Tracheal epithelial cell (primary cell): ENCODE measurements around the gene CCDC87. TPM values are rescaled to one million over a fixed set of nuclear protein-coding genes. Genes with fewer than 3 reads are reported as not detected.

Experiments used
- total RNA-seq: library from RNA; depleted of rRNA; stranded (reverse); fragments of >200 nt; gene quantifications from 2 replicates; pipeline ENCODE4 v1.2.1, GENCODE V29; 2014

CCDC87 gene
- 0.48 TPM in 1 of 2 replicates, not detected in the other for total RNA-seq

GRCh38 chr11:66592457-66593302, at the start of gene CCDC87, which contains the start of gene CCS:
TSS of gene CCDC87 (minus strand) at chr11:66593063. CDS start at chr11:66593015, 48 bp downstream.
TSS of gene CCS (plus strand) at chr11:66593185. CDS start at chr11:66593262, 77 bp downstream.

GRCh38 chr11:66638177-66639065, 45.6 kb upstream of the CCDC87 start, which contains the start of gene RBM4:
TSS of gene RBM4 (plus strand) at chr11:66638703. CDS start at chr11:66639712, 1,009 bp downstream.

GRCh38 chr11:66616379-66617154, 23.7 kb upstream of the CCDC87 start, which contains the start of gene RBM14:
TSS of gene RBM14 (plus strand) at chr11:66616630. CDS start at chr11:66616721, 91 bp downstream.

GRCh38 chr11:66568124-66568916, 24.5 kb downstream of the CCDC87 start, which contains the start of gene CTSF:
TSS of gene CTSF (minus strand) at chr11:66568606. CDS start at chr11:66568486, 120 bp downstream.

GRCh38 chr11:66546368-66546965, 46.4 kb downstream of the CCDC87 start, which contains the start of gene ACTN3:
TSS of gene ACTN3 (plus strand) at chr11:66546903. CDS start at chr11:66546938, 35 bp downstream.

GRCh38 chr11:66545701-66546367, 47.0 kb downstream of the CCDC87 start, which contains the start of gene ZDHHC24:
TSS of gene ZDHHC24 (minus strand) at chr11:66546048. CDS start at chr11:66546003, 45 bp downstream.

Other genes starting within 250 kb of the CCDC87 start
- gene BRMS1, start 248.0 kb downstream of the CCDC87 start, total RNA-seq: 69.1 and 82.4 TPM in 2 replicates
- gene B4GAT1, start 245.4 kb downstream of the CCDC87 start, total RNA-seq: 11.6 and 35.0 TPM in 2 replicates
- 2.2 and 3.2 TPM in 2 replicates for gene SLC29A2, start 221.3 kb downstream of the CCDC87 start, total RNA-seq
- not detected in 2 replicates for gene NPAS4, start 172.0 kb downstream of the CCDC87 start, total RNA-seq
- 34.9 and 53.7 TPM in 2 replicates for gene MRPL11, start 154.2 kb downstream of the CCDC87 start, total RNA-seq
- gene PELI3, start 126.2 kb downstream of the CCDC87 start, total RNA-seq: 16.1 and 17.7 TPM in 2 replicates
- 54.4 and 85.1 TPM in 2 replicates for gene DPP3, start 112.6 kb downstream of the CCDC87 start, total RNA-seq
- 13.0 and 16.4 TPM in 2 replicates for gene BBS1, start 82.4 kb downstream of the CCDC87 start, total RNA-seq
- 17.7 and 22.9 TPM in 2 replicates for gene ZDHHC24, start 47.0 kb downstream of the CCDC87 start, total RNA-seq
- gene ACTN3, start 46.2 kb downstream of the CCDC87 start, total RNA-seq: not detected in 2 replicates
- gene CTSF, start 24.5 kb downstream of the CCDC87 start, total RNA-seq: 3.2 and 15.9 TPM in 2 replicates
- gene CCS, start 122 bp upstream of the CCDC87 start, total RNA-seq: 23.9 and 26.5 TPM in 2 replicates
- gene RBM14, start 23.6 kb upstream of the CCDC87 start, total RNA-seq: 8.1 and 10.4 TPM in 2 replicates
- 79.5 and 91.1 TPM in 2 replicates for gene RBM4, start 45.6 kb upstream of the CCDC87 start, total RNA-seq
- 9.4 and 15.8 TPM in 2 replicates for gene RBM4B, start 84.8 kb upstream of the CCDC87 start, total RNA-seq
- 87.0 and 92.1 TPM in 2 replicates for gene SPTBN2, start 136.2 kb upstream of the CCDC87 start, total RNA-seq